ENCODE results near the gene CDC42SE2. TPM values are rescaled to one million over a fixed set of nuclear protein-coding genes. Genes with fewer than 3 reads are reported as not detected.

The CDC42SE2 gene
- total RNA-seq, result 10.0 and 12.8 TPM in 2 replicates

DNA sequence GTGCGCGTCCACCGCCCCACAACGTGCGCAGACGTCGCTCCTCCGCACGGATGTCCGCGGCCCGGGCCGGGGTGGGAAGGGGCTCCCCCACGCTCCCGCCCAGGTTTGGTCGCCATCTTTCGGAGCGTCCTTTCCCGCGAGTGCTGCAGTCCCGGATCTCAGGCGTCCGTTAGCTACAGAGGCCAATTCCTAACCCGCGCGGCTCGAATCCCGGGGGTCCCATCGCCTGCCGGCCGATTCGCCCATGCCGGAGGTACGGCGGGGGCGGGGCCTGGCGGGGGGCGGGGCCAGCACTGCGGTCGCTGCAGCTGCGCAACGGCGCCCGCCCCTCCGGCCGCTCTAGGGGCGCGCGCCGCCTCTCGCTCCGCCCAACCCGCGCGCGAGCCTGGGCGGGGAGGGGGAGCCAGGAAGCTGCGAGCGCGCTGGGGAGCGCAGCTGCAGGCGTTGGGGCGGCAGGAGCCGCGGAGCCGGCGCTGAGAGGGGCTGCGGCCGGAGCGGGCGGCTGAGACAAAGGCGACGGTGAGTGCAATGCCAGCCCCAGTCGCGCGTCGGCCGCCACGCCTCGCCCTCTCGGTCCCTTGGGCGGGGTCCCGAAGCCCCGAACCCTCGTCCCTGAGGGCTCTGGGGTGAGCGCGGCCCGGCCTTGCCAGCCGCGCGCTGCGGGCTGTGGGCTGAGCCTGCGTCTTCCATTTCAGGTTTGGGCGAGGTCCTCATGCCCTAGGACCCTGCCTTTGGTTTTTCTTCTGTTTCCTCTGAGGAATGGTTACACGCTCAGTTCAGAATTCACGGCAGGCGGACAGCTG, at the start of gene CDC42SE2:
Gene CDC42SE2 (plus strand): TSS at position 406 of the 803 bp plus-strand sequence. CDS start 95,441 bp downstream, outside the sequence.

Other genes starting within 250 kb of the CDC42SE2 start
- 230 and 244 TPM in 2 replicates for gene HINT1, start 98.8 kb upstream of the CDC42SE2 start, total RNA-seq
- 5.2 and 5.6 TPM in 2 replicates for gene LYRM7, start 93.1 kb upstream of the CDC42SE2 start, total RNA-seq